OCI-LY3 (cell line): ENCODE measurements around the gene SLC7A11.

Source experiments
- CTCF ChIP-seq: fragments of 200-600, 300-600 bp; sonication (generic); IDR thresholded peaks from 2 replicates; pipeline ENCODE4 v1.5.1; 2014; ENCODE audit warnings: antibody characterized with exemption, low read length, low read depth
- EZH2phosphoT487 ChIP-seq: fragments of 200-600 bp; shearing (Covaris generic); IDR thresholded peaks from 2 replicates; pipeline ENCODE4 v1.6.1; 2018; ENCODE audit warnings: antibody characterized with exemption, mixed run types, low read depth

- TF ChIP-seq CTCF (no peak), EZH2phosphoT487 (no peak)
Measured at GRCh38 chr4:138238521-138239292, 3.4 kb downstream of the SLC7A11 start.
